NOMO-1 (cell line): ENCODE data around the gene TMEM72.

Experiments
- DNase-seq, 2 experiments: peaks; one replicate each; lab custom pipeline; 2025; ENCODE audit not compliant: unreplicated experiment in 2 of 2; lab: John Stamatoyannopoulos, UW

TMEM72 gene

GRCh38 chr10:44976352-44977198 lies 65.4 kb downstream of the TMEM72 start:
- DNase-seq = no peak

DNA sequence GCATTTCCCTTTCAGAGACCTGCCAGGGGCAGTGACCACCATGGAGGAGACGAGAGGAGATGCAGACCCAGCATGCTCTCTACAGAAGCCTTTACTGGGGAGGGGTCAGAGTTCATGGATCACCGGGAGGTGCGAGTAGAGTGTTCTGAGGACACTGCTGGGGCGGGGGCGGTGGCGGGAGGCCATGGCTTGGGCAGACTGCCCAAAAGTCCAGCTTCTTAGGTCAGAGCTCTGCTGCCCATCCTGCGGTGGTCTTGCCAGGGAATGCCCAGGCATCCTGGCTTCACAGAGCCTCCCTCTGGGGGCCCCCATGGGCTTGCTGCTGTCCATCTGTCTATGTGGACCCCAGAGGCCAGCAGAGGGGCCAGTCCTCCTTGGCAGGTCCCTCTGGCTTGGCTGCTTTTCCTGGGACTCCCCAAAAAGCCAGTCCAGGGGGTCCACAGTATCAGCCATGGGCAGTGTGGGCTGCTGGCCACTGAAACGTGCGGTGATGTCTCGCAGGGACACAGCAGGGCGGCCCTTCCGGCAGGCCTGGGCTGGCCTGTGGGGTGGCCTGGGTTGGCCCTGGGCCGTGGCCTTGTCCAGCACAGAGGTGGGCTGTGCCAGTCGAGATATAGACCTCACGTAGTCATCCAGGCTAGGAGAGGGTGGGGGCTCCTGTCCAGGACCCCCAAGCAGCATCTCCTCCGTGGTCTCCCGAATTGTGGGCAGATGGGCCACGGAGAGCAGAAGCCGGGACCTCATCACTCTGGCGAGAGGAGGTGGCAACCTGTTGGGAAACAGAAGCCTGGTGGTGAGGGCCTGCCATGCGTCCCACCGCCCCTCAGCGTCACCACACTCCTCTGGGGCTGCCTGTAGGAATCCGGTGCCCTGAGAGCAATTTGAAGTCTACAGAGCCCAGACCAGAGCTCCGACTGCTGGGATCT lies 66.4 kb downstream of the TMEM72 start:
- no peak for DNase-seq

DNA sequence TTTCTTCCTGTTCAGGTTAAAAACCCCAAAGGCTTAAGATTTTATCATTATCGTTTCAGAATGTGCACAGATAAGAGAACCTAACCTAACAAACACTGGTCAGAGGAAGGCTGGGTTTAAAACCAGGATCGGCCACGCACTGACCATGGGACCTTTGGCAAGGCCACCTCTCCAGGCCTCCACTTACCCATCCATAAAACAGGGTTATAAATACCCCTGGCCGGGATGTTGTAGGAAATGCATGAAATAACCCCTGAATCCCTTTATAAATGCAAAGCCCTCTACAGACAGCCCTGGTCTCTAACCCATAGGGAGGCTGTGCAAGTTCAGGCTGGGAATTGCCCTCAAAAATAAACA lies 67.1 kb downstream of the TMEM72 start:
- no peak for DNase-seq

- no peak for DNase-seq
These were observed 67.6 kb downstream of the TMEM72 start, which contains the start of gene DEPP1 for GRCh38 chr10:44978570-44979280. Gene DEPP1 (minus strand): TSS chr10:44978809. CDS start chr10:44978030, 779 bp downstream.

- no peak for DNase-seq
These were observed 68.4 kb downstream of the TMEM72 start for GRCh38 chr10:44979281-44980191.

DNA sequence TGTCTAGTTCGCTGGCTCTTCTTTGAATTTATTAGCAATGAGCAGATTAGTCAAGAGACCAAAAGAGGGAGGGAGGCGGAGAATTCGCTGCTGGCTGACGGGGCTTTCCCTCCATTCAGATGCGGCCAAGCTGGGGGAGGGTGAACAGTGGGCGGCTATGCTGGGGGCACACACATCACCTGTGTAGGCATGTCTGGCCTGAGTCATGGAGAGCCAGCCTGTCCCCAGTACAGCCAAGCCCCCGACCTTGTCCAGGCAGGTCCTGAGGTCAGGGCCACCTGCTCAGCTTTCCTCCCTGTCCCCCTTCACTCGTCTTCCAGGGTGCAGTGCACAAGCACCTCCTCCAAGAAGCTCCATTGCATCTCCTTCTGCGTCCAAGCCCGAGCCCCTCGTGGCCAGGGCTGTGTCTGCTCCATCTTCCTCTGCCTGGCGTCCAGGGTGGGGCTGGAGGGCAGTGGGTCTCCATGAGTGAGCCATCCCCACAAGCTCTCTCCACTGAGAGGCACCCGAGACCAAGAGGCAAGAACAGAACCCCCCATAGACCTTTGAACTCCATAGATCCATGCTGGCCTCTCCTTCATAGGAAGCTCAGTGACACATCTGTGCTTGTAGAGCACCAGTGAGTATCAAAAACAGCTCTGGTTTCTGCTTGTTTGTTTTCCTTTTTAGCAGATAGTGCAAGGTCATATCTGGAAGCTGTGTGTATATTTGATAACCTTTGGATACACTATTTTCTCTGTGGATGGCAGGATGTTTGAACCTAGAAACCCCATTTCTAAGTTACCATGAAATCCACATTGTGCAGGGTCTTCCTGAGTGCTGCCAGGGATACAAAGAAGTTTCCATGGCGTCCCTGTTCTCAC lies 69.4 kb downstream of the TMEM72 start:
- DNase-seq = no peak

- no peak for DNase-seq
These were observed 70.3 kb downstream of the TMEM72 start for GRCh38 chr10:44981172-44982113.

GRCh38 chr10:44982114-44982460 lies 71.0 kb downstream of the TMEM72 start:
- DNase-seq = no peak

- no peak for DNase-seq
These were observed 71.4 kb downstream of the TMEM72 start for GRCh38 chr10:44982496-44982895.

DNA sequence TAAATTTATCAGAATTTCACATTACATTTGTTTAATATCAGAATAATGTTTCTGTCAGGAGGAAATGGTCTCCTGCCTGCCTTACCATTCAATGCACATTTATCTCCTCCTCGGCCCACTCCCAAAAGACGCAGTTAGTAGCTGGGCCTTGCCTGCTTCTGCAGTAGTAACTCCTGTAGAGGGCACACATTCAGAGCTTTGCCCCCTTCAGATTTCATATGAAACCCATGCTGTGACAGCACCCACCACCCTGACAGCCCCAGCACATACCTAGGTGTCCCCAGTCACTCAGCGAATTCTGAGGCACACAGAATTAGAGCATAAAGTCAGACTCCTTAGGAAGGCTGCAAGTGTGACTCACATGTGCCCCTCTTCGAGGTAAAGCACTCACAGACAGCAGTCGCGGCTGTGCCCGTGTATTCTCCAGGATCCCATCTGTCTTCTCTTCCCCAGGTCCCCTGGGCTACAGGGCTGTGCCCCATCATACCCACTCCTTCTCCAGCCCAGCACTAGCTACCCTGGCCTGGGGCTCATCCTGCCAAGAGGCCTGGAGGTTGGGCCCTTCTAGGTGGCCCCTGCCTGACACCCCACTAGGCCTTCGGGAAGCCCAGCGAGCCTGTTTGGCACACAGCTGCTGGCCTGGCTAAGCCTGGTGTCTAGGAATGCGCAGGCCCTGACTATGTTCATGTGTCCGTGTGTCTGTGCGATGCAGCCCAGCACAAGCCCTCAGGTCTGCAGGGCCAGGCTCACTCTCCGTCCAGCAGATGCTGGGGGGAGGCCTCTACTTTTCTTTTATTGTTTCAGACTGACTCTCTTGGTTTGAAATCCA lies 72.1 kb downstream of the TMEM72 start:
- no peak for DNase-seq

DNA sequence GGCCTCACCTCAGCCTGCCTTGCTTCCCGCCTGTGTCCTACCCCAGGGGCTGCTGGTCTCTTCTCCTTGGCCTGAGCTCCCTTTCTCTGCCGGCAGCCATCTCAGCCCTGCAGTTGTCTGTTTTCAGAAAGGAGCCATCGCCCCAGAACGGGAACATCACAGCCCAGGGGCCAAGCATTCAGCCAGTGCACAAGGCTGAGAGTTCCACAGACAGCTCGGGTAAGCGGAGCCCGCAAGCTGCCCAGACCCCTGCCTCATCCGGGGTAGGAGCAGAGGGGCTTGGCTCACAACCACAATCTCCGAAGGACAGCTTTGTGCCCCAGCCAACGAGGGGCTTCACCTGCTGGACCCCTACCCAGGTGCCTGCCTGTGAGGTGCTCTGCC lies 72.8 kb downstream of the TMEM72 start:
- no peak for DNase-seq

GRCh38 chr10:44984671-44985101 lies 73.5 kb downstream of the TMEM72 start:
- no peak for DNase-seq

GRCh38 chr10:44985175-44985681 lies 74.1 kb downstream of the TMEM72 start:
- no peak for DNase-seq

DNA sequence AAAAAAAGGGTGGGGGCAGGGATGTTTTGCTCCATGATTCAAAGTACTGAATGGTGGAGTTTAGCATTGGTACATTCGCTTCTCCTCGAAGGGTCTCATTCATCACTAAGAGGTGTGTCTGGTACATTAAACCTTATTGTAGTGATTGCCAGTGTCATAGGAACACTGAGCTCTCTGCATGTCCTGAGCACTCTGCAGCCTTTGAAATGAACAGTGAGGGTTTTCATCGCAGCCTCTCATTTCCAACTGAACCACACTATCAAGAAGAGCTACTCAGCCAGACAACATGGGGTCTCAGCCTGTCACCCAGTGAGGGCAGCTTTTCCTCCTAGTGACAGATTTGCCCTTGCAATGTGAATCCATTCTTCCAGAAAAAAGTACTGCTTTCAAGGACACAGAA lies 75.0 kb downstream of the TMEM72 start:
- no peak for DNase-seq
